BE2C (cell line): ENCODE measurements around the gene PTPN3.
"Not testable (repeated sequence)": the region's sequence is repeated elsewhere in the genome, so short reads cannot be mapped to it uniquely, and the experiment has no call there.

Experiments used
- DNase-seq: peaks from one replicate; pipeline ENCODE4 v3.0.0-alpha.2; 2020
- H3K27me3 ChIP-seq: fragments of 250-450 bp; sonication (Bioruptor Pico); 2 replicates; pipeline ENCODE4 v1.5.1; 2020; ENCODE audit warnings: mild to moderate bottlenecking
- H3K36me3 ChIP-seq: fragments of 250-450 bp; sonication (Bioruptor Pico); 2 replicates; pipeline ENCODE4 v1.5.1; 2020; ENCODE audit warnings: mild to moderate bottlenecking
- H3K4me1 ChIP-seq: fragments of 250-450 bp; sonication (Bioruptor Pico); 2 replicates; pipeline ENCODE4 v1.5.1; 2020
- H3K4me3 ChIP-seq: 2 replicates; pipeline ENCODE4 v1.5.1; 2011; ENCODE audit warnings: low read depth, low read length
- H3K9me3 ChIP-seq: fragments of 250-450 bp; sonication (Bioruptor Pico); 2 replicates; pipeline ENCODE4 v1.5.1; 2020
- TF ChIP-seq, protein P1 (sequence below): IDR thresholded peaks from 2 replicates; pipeline ENCODE4 v1.5.1; 2012; ENCODE audit warnings: mild to moderate bottlenecking, low read depth, low read length

PTPN3 gene

DNA sequence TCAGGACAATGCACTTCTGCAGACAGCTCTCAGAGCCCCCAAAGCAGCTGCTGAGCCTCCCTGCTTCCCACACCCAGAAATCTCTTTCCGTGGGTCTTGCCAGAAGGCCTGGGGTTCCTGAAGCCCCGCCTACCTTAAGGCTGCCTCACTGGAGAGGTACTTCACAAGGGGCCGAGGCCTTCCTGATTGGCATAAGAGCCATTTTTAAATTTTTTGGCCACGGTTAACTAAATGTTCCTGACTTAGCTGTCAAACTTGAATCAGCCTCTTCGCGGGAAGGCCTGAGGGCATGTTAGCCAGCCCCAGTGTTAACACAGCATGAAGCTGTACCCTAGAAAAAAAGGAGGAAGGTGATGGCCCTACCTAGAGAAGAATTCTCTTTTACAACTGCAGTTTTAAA, 156.5 kb downstream of the PTPN3 start:
- no peaks in the 10 kb centered on the region for H3K9me3 ChIP-seq
- H3K36me3 ChIP-seq = no peaks in the 10 kb centered on the region
- DNase-seq = no peak
- H3K27me3 ChIP-seq = no peaks in the 10 kb centered on the region
- no peak overlapping the region for H3K4me3 ChIP-seq
- TF ChIP-seq, protein P1, sequence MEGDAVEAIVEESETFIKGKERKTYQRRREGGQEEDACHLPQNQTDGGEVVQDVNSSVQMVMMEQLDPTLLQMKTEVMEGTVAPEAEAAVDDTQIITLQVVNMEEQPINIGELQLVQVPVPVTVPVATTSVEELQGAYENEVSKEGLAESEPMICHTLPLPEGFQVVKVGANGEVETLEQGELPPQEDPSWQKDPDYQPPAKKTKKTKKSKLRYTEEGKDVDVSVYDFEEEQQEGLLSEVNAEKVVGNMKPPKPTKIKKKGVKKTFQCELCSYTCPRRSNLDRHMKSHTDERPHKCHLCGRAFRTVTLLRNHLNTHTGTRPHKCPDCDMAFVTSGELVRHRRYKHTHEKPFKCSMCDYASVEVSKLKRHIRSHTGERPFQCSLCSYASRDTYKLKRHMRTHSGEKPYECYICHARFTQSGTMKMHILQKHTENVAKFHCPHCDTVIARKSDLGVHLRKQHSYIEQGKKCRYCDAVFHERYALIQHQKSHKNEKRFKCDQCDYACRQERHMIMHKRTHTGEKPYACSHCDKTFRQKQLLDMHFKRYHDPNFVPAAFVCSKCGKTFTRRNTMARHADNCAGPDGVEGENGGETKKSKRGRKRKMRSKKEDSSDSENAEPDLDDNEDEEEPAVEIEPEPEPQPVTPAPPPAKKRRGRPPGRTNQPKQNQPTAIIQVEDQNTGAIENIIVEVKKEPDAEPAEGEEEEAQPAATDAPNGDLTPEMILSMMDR = no peak
- H3K4me1 ChIP-seq = no peaks in the 10 kb centered on the region

DNA sequence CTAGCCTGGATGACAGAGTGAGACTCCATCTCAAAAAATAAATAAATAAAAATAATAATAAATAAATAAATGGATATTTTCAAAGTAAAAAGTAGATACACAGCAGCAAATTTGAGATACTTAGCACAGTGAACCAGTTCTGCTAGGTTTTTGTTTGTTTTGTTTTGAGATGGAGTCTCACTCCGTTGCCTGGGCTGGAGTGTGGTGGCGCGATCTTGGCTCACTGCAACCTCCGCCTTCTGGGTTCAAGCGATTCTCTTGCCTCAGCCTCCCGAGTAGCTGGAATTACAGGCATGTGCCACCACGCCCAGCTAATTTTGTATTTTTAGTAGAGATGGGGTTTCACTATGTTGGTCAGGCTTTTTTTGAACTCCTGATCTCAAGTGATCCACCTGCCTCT, 157.1 kb downstream of the PTPN3 start:
- not testable (repeated sequence) for H3K27me3 ChIP-seq, H3K4me1 ChIP-seq, H3K36me3 ChIP-seq, H3K9me3 ChIP-seq, DNase-seq, H3K4me3 ChIP-seq

DNA sequence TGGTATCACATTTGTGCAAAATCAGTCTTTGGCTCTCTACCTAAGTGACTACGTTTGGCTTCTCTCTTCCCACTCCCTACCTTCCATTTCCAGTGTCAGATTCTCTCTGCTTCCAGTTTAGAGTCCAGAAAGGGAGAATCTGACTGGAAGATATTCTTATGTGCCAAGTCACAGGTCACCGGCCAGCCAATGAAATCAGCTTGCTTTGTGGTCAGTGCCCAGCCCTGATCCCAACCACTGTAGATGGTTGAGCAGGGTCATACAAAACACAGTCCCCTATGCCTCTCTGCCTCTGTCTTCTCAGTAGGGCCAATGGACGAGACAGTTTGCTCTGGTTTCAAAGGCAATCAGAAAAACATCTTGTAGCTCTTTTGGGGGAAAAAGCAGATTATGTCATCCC, 161.7 kb downstream of the PTPN3 start:
- TF ChIP-seq, protein P1 = no peak
- DNase-seq = no peak

DNA sequence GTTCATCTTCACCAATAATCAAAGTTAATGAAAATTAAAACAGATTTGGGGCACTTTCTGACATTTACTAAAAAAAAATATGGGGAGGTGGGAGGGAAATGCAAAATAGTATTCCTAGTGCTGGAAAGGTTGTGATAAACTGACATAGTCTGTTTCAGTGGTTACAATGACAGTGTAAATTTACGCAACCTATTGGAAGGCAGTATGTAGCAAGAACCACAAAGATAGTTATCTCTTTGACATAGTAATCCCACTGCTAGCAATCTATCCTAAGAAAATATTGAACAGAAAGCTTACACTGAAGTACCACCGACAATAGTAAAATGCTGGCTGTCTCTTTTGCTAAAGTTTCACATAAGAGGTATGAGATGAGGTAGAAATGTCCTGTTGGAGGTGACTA, 162.2 kb downstream of the PTPN3 start:
- Histone ChIP-seq H3K36me3 (no peaks in the 10 kb centered on the region), H3K4me1 (no peaks in the 10 kb centered on the region), H3K27me3 (no peaks in the 10 kb centered on the region), H3K4me3 (no peak overlapping the region), H3K9me3 (no peaks in the 10 kb centered on the region)
- DNase-seq = no peak
- TF ChIP-seq, protein P1 = no peak

More for the DNA sequence above, 161.7 kb downstream of the PTPN3 start:
- Histone ChIP-seq H3K27me3 (no peaks in the 10 kb centered on the region), H3K4me3 (no peak overlapping the region), H3K9me3 (no peaks in the 10 kb centered on the region), H3K4me1 (no peaks in the 10 kb centered on the region), H3K36me3 (no peaks in the 10 kb centered on the region)

DNA sequence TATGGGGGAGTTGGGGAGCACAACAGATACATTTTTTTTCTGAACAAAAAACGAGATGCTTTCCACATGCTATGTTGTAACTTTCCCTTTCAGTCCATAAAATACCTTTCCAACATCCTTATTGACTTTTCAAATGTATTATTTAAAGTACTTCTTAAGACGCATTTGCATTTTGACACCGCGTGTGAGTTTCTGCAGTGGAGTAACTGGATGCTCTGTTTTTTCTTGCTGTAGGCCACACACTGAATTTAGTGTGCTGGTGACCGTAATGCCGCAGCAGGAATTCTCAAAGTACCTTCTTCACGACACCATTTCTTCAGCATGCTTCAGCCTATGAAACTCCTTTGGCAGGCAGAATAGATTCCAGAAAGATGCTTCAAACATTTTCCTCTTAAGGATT, 163.0 kb downstream of the PTPN3 start:
- H3K4me1 ChIP-seq = peaks cover 4% of the 10 kb centered on the region
- TF ChIP-seq, protein P1 = no peak
- H3K4me3 ChIP-seq = no peak overlapping the region
- no peaks in the 10 kb centered on the region for H3K9me3 ChIP-seq
- no peaks in the 10 kb centered on the region for H3K27me3 ChIP-seq
- no peaks in the 10 kb centered on the region for H3K36me3 ChIP-seq
- no peak for DNase-seq

DNA sequence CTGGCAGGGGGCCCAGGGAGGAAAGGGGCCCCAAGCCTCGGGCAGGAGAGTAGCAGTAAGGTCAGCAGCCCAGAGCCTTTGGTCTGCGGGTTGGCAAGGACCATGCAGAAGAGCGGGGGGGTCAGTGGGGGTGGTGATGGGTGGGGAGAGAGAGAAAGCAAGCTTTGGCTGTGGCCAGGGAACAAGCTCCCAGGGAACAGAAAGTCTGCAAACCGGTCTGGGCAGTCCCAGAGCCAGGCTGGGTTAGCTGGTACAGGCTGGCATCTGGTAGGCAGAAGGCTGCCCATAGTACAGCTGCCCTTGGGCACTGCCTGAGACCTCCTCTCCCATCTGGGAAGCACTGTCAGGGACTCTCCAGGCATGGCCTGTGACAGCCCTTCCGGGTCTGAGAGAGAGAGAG, 166.8 kb downstream of the PTPN3 start:
- no peaks in the 10 kb centered on the region for H3K9me3 ChIP-seq
- TF ChIP-seq, protein P1 = no peak
- no peaks in the 10 kb centered on the region for H3K27me3 ChIP-seq
- H3K4me1 ChIP-seq = peaks cover 10% of the 10 kb centered on the region
- DNase-seq = no peak
- H3K4me3 ChIP-seq = no peak overlapping the region
- no peaks in the 10 kb centered on the region for H3K36me3 ChIP-seq
